RKO (cell line): ENCODE measurements around the gene NCOA7.

Experiments used
- DNase-seq: peaks from one replicate; pipeline ENCODE4 v3.0.0-alpha.2; 2016; ENCODE audit warnings: low spot score

NCOA7 gene

DNA sequence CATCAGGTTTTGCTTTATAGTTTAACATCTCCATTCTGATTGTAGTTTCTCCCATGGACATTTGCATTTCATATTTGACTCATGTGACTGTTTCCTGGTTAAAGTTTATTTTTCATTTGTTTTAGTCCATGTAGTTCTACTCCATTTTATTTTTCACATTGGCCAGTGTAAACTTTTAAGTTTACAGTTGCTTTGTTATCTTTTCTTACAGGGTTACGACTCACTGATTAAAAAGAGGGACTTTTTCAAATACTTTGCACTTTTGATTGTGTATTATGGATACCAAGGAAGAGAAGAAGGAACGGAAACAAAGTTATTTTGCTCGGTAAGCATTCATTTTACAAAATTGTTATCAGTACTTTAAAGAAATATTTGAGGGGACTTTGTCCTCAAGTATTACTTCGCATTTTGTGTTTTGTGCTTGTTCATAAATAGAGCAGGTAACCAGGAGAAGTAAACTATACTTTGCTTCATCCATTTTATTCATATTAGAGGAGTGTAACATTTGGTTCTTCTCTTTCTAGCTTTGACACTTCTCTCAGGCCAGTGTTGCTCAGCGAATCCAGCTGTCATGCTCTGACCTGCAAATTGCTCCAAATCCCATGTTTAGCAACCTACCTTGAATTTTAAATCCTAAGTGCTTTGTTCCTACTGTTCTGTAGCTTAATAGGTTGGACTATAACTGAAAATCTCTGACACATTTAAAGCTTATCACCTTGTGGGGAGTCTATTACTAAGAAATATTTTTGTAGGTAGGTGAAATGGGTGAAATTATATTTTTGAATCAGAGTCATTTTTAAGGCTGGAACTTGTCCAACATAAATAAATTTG is 24.5 kb downstream of the NCOA7 start:
- DNase-seq, result no peak

DNA sequence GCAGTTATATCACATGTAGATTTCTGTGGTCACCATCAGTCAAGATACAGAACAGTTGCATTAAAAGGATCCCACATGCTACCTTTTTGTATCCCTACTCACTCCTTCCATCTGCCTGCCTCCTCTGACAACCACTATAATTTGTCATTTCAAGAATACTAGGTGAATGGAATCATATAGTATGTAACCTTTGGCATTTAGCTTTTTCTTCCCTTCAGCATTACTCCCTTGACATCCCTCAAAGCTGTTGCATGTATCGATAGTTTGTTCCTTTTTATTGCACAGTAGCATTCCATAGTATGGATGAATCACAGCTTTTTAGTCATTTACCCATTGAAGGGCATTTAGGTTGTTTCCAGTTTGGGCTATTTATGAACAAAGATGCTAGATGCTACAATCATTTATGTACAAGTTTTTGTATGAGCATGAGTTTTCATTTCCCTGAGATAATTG is 26.1 kb downstream of the NCOA7 start:
- DNase-seq, result no peak

DNA sequence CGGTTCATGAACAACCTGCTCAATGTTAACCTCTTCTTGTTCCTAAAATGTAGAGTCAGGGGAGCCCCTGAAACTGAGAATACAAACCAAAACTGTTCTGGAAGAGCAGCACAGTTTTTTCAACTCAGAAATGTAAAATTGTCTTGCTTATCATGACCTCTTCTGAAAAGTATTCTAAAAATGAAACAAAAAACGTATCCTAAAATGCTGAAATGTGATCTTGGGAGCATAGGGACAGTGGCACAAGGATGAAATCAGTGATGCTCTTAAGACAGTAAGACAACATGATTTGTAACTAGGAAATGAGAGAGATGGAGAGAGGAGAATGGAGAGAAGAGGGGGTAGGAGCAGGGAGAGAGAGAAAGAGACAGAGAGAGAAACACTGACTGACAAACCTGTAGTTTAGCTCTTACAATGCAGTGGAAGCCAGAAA is 27.5 kb downstream of the NCOA7 start:
- DNase-seq, result no peak

DNA sequence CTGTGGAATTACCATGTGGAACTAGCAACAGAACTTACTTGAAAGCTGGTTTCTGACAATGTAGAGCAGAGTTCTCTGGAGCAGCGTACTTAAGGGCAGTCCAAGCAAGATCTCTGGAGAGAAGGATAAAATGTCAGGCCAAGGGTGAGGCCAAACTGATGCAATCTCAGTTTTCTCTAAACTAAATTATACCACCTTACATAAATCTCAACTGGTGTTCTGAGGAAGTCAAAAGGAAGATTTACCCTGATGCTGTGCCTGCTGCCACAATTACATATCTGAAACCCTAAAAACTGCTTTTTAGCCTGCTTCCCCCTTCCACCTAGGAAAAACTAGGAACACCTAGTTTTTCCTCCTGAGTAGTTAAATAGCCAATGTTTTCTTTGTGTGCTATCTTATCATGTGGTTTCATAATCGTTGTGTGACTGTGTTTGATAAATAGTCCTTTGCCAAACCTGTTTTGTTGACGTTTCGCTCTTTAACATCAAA is 28.1 kb downstream of the NCOA7 start:
- DNase-seq, result no peak

DNA sequence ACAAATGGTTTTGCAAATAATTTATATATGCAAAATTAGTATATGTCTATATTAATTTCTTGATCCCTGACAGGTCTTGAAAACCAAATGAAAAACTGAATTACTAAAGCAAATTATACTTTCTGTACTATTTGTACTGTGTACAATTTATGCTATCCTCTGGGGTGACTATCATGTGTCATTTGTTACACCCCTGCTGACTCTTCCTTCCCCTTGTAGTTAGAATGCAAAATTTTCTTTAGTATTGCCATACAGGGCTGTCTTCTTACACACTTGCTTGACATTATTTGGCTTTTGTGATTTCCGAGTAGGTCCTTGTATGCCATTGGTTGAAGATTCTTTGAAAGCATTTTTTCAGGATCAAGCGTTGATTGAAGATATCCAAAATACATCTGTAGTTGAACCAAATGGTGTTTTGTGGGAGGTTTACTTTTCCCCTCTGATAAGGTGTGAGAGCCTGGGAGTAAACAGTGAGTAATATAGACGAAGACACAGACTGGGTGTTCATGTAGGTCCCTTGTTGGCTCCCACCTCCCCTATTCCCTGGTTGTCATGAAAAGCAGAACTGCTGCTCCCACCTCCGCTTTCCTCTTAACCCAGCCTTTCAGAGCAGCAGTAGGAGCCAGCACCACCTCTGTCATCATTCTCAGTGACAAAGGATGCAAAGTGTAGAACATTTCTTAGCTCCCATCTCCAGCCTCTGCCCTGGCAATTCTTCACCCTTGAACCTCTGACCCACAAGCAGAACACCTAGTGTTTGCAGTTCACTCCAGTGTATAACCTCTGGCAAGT is 29.0 kb downstream of the NCOA7 start:
- DNase-seq, result no peak

DNA sequence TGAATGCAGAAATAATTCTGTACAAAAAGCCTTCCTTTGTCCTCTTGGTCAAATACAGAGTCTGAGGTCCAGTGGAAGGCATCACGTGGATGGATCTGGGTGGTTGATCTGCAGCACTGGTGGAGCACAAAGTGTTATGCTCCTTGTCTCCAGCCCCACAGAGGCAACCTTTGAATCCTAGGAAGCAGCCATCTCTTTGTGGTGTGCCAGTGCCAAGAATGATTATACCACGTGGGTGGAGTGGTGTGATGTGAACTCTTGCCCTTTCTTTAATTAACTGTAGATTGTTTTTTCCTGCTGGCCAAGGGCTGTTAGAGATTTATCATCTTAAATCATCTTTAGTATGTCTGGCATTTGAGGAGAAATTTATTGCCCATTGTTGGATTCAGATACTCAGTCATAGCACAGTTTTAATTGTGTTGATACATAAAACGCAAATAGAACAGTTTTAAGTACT is 31.1 kb downstream of the NCOA7 start:
- DNase-seq, result no peak

DNA sequence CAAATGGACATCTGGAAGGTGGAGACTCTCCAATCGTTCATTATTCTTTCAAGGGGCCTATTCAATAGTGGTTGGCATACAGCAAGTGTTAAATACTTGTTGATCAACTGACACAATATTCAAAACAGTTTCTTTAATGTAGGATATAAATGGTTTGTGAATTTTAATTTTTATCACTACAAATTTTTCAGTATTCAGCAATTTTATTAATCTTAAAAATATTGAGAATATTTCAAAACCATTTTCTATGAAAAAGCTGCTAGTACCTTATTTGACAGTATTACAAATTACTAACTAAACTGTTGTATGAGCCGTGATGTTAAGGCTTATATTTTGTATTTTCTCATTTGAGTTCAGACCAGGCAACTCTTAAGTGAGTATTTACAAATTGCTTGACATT is 32.4 kb downstream of the NCOA7 start:
- no peak for DNase-seq

DNA sequence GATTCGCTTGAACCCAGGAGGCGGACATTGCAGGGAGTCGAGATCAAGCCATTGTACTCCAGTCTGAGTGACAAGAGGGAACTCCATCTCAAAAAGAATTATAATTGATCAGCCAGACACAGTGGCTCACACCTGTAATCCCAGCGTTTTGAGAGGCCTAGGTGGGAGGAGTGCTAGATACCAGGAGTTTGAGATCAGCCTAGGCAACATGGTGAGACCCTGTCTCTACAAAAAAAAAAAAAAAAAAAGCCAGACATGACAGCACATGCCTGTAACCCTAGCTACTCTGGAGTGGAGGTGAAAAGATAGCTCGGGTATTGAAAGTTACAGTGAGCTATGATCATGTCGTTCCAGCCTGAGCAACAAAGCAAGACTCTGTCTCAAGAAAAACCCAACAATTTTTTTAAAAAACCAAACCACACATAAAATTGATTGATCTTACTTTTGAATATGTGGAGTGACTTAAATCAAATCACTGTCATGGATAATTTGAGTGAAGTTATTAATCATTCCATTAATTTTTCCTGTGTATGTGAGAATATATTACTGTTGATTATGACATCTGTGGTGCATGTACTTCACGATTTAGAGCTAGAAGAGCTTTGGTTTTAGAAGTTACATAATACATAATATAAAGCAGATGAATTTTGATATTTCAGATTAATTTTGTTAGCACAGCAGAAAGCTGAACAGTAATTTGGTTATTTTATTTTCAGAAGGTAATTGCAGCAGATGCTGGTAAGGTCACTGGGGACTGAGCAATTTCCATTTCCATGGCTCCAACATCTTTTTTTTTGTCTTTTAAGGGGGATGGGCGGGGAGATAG is 34.4 kb downstream of the NCOA7 start:
- DNase-seq, result no peak

DNA sequence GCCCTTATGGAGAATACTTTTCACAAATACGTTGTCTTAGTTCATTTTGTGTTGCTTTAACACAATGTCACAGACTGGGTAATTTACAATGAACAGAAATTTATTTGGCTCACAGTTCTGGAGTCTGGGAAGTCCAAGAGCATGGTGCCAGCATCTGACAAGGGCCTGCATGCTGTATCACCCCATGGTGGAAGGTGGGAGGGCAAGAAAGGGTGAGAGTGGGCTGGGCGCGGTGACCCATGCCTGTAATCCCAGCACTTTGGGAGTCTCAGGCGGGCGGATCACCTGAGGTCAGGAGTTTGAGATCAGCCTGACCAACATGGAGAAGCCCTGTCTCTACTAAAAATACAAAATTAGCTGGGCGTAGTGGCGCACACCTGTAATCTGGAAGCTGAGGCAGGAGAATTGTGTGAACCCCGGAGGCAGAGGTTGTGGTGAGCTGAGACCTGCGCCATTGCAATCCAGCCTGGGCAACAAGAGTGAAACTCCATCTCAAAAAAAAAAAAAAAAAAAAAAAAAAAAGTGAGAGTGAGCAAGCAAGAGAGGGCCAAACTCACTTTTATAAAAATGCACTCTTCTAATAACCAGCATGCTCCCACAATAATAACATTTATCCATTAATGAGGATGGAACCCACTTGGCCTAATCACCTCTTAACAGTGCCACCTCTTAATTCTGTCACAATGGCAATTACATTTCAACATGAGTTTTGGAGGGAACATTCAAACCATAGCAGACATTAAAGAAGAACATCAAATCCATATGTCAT is 36.1 kb downstream of the NCOA7 start:
- DNase-seq, result no peak

DNA sequence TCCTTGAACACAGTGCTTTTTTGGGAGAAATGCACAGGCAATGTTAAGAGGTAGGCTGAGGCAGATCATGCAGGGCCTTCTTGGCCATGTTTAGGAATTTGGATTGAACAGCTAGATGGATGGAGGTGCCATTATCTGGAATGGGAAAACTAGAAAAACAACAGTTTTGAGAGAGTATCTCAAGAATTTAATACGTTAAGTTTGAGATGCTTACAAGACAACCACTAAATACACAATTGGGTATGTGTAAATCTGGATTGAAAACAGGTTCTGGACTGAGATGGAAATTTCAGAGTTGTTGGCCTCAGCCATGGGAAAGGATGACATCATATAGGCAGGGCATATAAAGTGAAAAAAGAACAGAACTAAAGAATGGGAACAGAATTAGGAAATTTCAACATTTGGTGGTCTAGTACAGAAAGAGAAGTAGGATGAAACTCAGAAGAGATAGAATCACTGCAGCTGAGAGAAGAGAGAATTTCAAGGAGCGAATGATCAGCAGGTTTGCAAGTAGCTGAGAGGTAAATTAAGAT is 37.1 kb downstream of the NCOA7 start:
- no peak for DNase-seq

DNA sequence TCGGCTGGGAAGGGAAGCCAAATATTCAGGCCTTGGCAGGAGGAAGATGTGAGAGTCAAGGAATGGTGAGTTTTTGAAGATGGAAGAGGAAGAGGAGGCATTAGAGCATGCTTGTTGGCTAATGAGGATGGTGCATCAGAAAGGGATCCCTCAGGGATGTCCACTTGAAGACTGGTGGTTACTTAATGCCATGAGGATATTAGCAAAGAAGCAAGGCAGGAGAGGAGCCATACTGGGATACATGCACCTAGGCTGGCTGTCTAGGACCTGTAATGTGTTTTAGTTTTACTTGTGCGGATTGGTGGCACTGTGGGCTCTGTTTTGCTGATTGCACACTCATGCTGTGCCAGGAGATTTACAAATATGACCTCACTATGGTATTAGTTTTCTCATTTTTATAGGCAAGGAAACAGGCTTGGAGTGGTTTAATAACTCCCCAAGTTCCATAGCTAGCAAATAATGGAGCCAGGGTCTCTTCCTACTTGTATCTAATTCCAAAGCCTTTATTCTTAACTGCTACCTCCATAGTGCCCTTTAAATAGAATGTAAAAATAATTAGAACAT is 37.8 kb downstream of the NCOA7 start:
- no peak for DNase-seq

DNA sequence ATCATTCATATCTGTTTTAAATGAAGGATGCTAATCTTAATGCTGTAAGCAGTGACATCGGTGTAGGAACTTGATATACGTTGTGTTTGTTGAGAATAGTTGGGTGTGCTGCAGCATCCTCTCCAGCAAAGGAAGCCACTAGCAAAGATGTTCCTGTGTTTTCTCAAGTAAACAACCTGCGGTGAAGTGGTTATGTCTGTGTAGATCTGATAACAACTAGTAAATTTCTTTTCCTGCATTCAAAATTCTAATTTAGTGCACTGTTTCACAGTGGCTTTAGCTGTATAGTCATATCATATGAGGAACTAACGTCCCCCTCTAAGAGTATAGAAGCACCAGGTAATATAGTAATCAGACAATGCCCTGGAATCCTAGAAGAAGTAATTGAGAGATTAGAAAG is 38.7 kb downstream of the NCOA7 start:
- no peak for DNase-seq

DNA sequence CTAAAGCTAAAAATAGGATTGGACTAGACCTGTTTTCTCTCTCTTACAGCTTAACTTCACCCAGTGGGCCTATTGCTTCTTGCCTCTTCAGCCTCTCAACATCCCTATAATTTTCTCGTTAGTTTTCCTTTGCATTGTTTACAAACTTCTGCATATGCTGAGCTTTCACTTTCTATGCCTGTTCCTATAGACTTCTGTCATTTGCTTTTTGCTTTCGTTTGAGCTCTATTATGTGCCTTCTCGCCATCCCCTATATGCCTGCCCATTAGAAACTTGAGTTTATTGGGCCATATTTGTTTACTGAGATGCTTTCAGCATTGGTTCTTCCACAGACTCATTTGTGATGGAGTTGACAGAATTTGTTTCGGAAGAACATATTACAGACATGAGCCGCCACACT is 40.9 kb downstream of the NCOA7 start:
- DNase-seq, result no peak

DNA sequence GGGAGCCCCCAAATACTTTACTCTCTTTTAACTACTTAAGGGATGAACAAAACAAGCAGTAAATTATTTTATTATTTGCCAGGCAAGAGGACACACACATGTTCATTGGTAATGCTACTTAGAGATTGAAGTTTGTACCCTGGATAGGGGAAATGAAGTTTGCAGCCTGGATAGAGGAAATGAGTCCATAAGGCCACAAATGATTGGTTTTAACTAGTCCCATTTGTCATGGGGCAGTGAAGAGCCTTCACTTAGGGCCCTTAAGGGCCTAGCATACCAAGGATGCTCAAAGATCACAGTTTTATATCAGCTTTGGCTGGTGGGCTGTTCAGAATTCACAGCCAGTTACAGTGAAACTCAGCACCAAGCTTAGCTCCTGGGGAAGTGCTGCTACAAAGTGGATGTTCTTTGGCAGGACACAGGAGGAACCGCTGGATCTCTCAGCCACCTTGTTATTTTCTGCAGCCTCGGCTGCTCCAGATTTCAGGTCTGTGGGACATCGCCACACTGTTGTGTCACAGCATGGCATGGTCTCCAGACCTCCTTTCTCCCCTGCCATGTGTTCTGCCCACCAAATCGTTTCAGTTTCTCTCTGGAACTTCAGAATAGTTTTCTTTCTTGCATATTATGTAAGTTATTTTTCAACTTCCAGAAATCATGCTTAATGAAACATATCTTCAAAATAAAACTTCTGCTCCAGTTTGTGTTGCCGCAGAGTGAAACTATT is 41.8 kb downstream of the NCOA7 start:
- no peak for DNase-seq

DNA sequence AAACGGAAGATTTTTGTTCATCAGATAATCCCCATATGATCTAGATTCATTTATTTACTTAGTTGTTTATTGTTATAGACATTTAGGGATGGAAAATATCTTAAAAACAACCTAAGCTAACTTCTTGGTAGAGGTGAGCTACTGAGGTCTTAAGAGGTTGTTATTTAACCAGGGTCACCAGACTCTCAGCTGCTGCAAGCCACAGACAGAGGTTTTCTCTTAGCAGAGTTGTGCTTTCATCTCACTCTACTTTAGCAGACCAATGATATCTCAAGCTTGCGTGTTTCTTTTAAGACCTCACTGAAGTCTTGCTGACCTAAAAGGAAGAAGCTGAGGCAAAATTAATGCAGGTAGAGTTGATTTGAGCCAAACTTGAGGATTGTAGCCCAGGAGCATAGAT is 43.6 kb downstream of the NCOA7 start:
- no peak for DNase-seq

DNA sequence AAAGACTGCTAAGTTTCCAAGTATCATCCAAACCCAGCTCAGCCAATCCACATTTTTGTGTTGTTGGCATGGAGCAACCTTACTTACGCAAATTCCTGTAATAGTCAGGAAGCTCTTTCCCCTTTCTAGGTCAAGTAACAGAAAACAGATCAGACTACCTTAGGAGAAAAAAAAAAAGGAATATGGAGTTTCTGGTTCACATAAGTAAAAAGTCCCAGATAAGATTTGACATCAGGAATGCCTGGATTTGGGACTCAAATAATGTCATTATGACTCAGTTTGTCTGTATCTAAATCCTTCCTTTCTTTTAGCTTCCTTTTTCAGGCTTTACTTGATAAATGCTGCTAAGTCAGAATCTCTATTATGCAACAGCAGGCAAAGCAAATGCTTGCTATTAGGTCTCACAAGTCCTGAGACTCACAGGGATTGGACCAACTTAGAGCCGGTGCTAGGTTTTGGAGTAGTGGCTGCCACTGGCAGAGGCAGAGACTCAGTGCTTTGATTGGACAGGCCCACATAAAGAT is 44.5 kb downstream of the NCOA7 start:
- no peak for DNase-seq

DNA sequence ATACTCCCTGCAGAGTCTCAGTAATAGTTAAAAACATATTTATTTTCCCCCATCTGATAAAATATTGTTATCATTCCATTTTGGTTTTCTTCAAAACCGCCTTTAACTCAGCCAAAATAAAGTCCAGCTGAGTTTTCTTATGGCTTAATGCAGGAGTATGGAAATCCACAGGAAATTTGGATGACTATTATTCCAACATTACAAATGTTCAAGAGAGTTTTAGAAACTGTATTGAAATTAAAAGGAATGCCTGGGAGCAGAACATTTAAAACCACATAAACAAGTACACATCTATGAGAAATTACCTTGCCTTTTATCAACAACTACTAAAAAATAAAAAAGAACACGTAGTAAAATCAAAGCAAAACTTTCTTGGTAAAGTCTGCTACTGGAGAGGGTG is 45.7 kb downstream of the NCOA7 start:
- DNase-seq, result no peak

DNA sequence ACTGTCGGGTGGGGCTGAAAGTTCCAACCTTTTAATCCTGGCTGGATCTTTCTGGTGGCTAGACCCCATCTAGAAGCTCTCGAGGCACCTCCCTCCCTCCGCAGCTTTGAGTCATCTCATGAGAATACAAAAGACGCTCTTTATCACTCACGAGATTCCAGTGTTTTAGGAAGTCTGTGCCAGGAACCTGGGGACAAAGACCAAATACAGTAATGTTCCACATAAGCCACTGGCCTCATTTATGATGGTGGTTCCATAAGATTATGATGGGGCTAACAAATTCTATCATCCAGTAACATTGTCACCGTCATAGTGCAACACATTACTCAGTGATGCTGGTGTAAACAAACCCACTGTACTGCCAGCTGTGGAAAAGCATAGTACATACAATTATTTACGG is 48.7 kb downstream of the NCOA7 start:
- no peak for DNase-seq

DNA sequence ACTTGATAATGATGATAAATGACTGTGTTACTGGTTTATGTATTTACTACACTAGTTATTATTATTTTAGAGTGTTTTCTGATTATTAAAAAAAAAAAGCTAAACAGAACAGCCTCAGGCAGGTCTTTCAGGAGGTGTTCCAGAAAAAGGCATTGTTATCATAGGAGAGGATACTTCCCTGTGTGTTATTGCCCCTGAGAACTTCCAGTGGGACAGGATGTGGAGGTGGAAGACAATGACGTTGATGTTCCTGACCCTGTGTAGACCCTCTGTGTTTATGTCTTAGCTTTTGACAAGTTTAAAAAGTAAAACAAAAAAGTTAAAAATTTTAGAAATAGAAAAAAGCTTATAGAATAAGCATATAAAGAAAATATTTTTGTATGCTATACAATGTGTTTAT is 49.1 kb downstream of the NCOA7 start:
- DNase-seq, result no peak
